ENCODE measurements around the gene SNX5.

The SNX5 gene

DNA sequence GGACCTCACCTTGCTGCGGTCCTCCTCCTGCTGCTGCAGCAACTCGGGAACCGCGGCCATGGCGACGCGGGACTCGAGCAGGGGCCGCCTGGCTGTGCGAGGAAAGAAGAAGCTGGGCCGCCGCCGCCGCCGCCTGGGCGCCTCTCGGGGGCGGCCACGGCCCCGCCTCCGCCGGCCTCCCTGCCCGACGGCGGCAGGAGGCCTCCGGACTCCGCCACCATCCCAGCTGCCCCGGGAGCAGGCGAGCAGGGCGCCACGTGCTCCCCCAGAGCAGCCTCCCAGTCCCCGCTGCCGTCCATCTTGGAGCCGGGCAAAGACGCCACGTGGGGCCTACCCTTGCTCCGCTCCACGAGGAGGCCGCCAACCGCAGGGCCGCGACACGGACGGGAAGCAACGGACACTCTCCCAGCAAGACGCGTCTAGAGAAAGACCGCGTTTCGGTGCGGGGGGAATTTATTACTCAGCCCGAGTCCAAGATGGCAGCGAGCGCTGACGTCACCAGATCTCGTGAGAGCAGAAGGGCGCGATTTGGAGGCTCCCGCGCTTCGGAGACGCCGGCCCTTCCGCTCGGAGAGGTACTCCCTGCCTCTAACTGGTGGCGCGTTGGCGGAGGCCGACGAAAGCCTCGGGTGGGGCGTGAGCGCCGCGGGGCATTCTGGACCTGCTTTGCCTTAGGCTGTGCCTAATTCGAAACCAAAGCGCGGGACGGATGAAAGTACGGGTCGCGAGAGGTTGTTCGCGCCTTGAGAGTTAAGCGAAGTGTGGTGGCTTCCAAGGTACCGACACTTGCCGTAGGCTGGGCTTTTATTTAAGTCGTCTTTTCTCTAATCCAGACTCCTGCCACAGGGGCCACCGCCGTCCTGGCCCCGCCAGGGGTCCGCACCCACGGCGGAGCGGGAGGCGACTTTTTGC lies at the start of gene SNX5, which contains the start of gene MGME1:
TSS of gene SNX5 (minus strand) at position 429 of the 912 bp plus-strand sequence. CDS start at position 60, 369 bp downstream.
TSS of gene MGME1 (plus strand) at position 653 of the 912 bp plus-strand sequence. CDS start 842 bp downstream, outside the sequence.
- Histone ChIP-seq H3K9ac (peak within 1 kb of the TSS; percentile 77), H3K4me3 (ENCODE audit: low read depth, low read length) (peak within 1 kb of the TSS; percentile 96), H3K36me3 (ENCODE audit: control insufficient read depth, insufficient read depth, low read length) (no peaks in the 10 kb centered on the region), H3K4me1 (peaks cover 37% of the 10 kb centered on the region), H3K27me3 (ENCODE audit: control insufficient read depth, insufficient read depth, low read length) (no peaks in the 10 kb centered on the region), H2AFZ (peak within 1 kb of the TSS; percentile 99), H3K9me3 (ENCODE audit: control insufficient read depth, low read length) (no peaks in the 10 kb centered on the region), H3K4me2 (ENCODE audit: low read length) (peak within 1 kb of the TSS; percentile 98), H3K27ac (peak within 1 kb of the TSS; percentile 97), H3K79me2 (peaks cover 42% of the 10 kb centered on the region)
- TF ChIP-seq CTCF (IDR thresholded peaks at IDR 0.05) = no peak

- Histone ChIP-seq H2AFZ (no peak overlapping the region), H3K79me2 (no peaks in the 10 kb centered on the region), H3K9ac (no peak overlapping the region), H3K4me2 (ENCODE audit: low read length) (no peak overlapping the region), H3K4me3 (ENCODE audit: low read depth, low read length) (no peak overlapping the region), H3K27me3 (ENCODE audit: control insufficient read depth, insufficient read depth, low read length) (no peaks in the 10 kb centered on the region), H3K27ac (no peak overlapping the region), H3K9me3 (ENCODE audit: control insufficient read depth, low read length) (no peaks in the 10 kb centered on the region), H3K36me3 (ENCODE audit: control insufficient read depth, insufficient read depth, low read length) (no peaks in the 10 kb centered on the region), H3K4me1 (no peaks in the 10 kb centered on the region)
- TF ChIP-seq CTCF (IDR thresholded peaks at IDR 0.05) = no peak
Observed at GRCh38 chr20:18018100-18018499, 49.5 kb upstream of the SNX5 start.

DNA sequence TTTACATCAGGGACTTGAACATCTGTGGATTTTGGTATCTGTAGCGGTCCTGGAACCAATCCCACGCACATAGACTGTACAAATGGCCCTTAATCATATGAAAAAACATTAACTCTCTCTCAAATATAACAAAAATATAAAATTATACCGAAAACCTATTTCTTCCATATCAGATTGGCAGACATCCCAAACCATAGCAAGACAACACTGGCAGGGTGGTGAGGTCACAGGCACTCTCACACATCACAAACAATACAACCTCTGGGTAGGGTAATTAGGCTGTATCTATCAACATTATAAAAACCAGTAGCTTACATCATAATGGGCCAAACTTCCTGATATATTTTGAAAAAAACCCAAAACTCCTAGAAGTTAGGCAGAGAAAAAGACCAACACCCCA lies 48.2 kb upstream of the SNX5 start:
- Histone ChIP-seq H3K9me3 (ENCODE audit: control insufficient read depth, low read length) (no peaks in the 10 kb centered on the region), H3K27ac (no peak overlapping the region), H2AFZ (no peak overlapping the region), H3K36me3 (ENCODE audit: control insufficient read depth, insufficient read depth, low read length) (no peaks in the 10 kb centered on the region), H3K4me3 (ENCODE audit: low read depth, low read length) (no peak overlapping the region), H3K4me1 (no peaks in the 10 kb centered on the region), H3K9ac (no peak overlapping the region), H3K27me3 (ENCODE audit: control insufficient read depth, insufficient read depth, low read length) (no peaks in the 10 kb centered on the region), H3K4me2 (ENCODE audit: low read length) (no peak overlapping the region), H3K79me2 (no peaks in the 10 kb centered on the region)
- TF ChIP-seq CTCF (IDR thresholded peaks at IDR 0.05) = no peak

GRCh38 chr20:18014411-18014810 lies 45.8 kb upstream of the SNX5 start:
- no peak overlapping the region for H3K9ac ChIP-seq

More at GRCh38 chr20:18014411-18014810, 45.8 kb upstream of the SNX5 start:
- TF ChIP-seq CTCF (IDR thresholded peaks at IDR 0.05) = no peak
- H3K36me3 ChIP-seq (ENCODE audit: control insufficient read depth, insufficient read depth, low read length) = no peaks in the 10 kb centered on the region
- no peaks in the 10 kb centered on the region for H3K79me2 ChIP-seq
- H3K4me1 ChIP-seq = no peaks in the 10 kb centered on the region
- H3K4me2 ChIP-seq (ENCODE audit: low read length) = no peak overlapping the region
- no peak overlapping the region for H3K27ac ChIP-seq
- H2AFZ ChIP-seq = no peak overlapping the region
- no peaks in the 10 kb centered on the region for H3K9me3 ChIP-seq (ENCODE audit: control insufficient read depth, low read length)
- H3K4me3 ChIP-seq (ENCODE audit: low read depth, low read length) = no peak overlapping the region
- H3K27me3 ChIP-seq (ENCODE audit: control insufficient read depth, insufficient read depth, low read length) = no peaks in the 10 kb centered on the region
